Esophagus squamous epithelium (tissue), 4 donors: Measurements from ENCODE around the gene FBXW5.

Experiments
- CTCF ChIP-seq, 6 experiments: fragments of 450-650 bp in 4 of 6; fragments of 200-600 bp in 2 of 6; sonication (generic) in 2 of 6; IDR thresholded peaks; one replicate each; pipeline ENCODE4 v1.5.1; 2016 to 2019; ENCODE audit warnings: antibody characterized with exemption in 6 of 6, mild to moderate bottlenecking in 4 of 6, moderate library complexity in 4 of 6
- POLR2A ChIP-seq, 4 donors: fragments of 450-650 bp; IDR thresholded peaks; one replicate each; pipeline ENCODE4 v1.6.1; 2017; ENCODE audit warnings: antibody characterized with exemption in 4 of 4, mild to moderate bottlenecking in 4 of 4, moderate library complexity in 3 of 4

DNA sequence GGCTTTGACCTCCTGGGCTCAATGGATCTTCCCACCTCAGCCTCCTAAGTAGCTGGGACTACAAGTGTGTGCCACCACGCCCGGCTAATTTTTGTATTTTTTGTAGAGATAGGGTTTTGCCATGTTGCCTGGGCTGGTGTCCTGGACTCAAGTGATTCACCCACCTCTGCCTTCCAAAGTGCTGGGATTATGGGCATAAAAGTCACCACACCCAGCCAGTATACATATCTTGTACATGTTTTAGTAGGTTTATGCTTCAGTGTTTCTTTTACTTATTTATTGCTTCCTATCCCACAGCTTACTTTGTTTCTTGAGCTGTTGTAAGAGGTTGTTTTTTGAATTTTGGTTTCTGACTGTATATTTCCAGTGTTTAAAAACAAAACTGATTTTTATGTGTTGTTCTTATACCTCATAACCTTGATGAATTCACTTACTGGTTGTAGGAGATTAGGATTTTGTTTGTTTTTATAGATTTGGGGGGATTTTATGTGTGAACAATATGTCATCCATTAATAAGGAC is 12.9 kb downstream of the FBXW5 start:
- TF ChIP-seq CTCF (IDR thresholded peaks at IDR 0.05) (no peak), POLR2A (IDR thresholded peaks at IDR 0.05) (no peak)
